T1000 (cell line): Measurements from ENCODE around the gene DDX5.
"Not testable (repeated sequence)": the region's sequence is repeated elsewhere in the genome, so short reads cannot be mapped to it uniquely, and the experiment has no call there.

Experiments
- DNase-seq: peaks from one replicate; lab custom pipeline; 2025; ENCODE audit warnings: mixed read lengths; lab: John Stamatoyannopoulos, UW

DDX5 gene

DNA sequence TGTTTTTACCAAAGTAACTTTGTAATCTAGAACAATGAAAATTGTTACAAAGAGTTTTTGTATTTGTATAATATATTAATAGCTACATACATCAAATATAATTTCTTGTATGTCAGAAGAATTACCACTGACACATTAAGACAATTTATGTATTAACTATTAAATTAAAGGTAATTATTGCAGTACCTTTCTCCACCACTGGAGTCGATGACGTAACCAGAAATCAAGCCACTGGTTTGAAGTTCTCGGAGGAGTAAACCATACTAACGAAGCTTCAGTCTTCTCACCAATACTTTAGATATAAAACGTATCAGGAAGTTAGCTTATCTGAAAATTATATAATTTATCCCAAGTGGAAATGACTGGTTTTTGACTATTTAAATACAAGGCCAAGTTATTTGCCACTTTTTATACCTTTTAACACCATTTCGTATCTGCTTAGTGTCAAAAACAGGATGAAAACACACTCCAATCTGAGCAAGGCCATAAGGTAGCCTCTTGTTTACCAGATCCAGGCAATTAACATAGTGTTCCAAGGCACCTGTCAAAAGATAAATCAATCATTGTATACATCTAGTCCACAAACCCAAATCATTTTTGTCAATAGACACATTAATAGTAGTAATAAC lies 13.5 kb downstream of the DDX5 start:
- DNase-seq = no peak

DNA sequence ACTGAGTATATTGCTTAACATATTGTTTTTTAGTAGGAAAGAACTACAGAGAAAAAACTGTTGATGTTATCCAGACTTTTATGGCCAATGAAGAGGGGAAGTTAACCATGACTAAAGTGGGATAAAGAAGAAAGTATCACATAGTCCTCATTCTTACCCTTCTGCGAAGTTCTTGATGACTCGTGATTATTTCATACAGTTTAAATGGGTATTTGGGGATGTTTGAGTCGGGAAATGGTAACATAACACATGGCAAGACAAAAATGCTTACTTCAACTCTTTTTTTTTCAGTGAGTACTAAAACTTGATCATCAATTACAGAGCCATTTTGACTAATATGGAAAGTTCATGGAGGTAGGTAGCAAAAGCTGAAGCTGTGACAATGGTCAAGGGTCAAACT lies 14.1 kb downstream of the DDX5 start:
- no peak for DNase-seq

DNA sequence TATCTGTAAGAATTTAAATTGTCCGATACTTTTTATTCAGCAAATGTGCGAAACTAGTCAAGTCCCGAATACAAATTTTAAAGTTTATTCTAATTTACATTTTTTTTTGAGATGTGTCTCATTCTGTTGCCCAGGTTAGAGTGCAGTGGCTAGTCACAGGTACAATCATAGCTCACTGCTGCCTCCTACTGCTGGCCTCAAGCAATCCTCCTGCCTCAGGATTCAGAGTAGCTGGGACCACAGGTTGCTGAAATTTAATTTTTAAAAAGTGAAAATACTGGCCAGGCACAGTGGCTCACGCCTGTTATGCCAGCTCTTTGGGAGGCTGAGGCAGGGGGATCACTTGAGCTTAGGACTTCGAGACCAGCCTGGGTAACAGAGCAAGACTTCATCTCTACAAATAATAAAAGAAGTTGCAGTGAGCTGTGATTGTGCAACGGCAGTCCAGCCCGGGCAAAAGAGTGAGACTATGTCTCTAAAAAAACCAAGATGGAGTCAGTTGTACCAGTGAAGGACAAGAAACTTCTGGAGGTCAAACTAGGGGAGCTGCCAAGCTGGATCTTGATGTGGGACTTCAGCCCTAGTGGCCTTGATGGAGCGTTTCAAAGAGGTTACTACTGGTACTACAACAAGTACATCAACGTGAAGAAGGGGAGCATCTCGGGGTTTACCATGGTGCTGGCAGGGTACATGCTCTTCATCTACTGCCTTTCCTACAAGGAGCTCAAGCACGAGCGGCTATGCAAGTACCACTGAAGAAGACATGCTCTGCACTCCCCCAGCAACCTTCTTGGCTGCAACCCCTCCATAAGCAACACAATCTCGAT lies 14.8 kb downstream of the DDX5 start:
- no peak for DNase-seq

DNA sequence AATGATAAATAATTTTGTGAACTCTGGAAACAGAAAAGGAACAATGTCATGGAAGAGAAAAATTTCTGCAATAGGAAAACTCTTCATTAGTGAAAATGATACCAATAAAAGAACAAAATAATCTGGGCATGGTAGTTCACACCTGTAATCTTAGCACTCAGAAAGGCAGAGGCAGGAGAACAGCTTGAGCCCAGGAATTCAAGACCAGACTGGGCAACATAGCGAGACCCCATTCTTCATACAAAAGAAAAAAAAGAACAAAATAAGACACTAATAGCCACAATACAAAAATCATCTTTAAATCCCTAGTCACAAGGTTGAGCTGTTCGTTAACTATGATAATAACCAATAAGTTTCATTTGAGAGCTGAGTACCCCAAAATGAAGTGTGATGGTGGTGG lies 17.8 kb downstream of the DDX5 start:
- DNase-seq = no peak

DNA sequence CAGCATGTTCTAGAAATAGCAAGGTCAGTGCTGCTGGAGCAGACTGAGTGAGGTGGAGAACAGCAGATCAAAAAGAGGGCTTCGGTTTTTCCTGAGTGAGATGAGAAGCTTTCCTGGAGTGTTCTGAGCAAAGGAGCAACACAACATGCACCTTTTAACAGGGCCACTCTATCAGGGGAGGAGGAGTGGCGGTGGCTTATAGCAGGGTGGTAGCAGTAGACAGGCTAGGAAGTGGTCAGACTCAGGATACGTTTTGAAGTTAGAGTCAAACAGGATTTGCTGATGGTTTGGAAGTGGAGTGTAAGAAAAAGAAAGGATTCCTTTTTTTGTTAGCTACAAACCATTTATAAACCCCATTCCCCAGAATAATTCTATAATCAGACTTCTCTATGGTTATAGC lies 21.7 kb downstream of the DDX5 start:
- DNase-seq = no peak

DNA sequence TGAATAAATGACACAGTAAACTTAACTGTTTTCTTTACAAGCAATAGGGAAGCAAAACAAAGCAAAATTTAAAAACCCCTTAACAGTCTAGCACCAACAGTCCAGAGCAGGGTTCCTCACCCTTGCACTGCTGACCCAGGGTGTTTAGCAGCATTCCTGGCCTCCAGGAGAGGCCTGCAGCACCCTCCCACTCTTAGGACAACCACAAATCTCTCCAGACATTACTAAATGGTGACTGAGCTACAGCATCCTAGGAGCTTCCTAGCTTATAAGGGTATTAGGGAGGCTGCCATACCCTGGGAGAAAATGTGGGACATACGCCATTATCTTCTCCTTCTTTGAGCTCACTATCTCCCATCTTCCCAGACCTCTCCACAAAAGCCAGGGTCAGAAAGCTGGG lies 25.1 kb downstream of the DDX5 start:
- DNase-seq = no peak

DNA sequence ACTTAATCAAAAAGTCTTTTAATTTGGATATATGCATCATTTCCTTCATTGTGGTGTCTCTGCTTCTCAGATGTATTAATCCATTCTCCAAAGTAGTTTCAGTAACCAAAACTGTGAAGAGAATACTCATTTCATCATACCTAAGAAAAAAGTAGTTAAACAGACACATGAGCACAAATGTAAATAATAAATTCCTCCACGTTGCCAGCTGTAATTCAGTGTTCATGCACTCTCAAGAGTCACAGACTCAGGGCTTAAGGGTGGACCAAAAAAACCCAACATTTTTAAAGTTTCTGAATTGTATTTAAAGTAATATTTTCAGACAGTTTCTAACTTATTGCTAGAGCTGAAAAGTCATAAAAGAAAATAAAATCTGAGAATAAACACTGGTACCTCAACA lies 28.2 kb downstream of the DDX5 start:
- DNase-seq = no peak

DNA sequence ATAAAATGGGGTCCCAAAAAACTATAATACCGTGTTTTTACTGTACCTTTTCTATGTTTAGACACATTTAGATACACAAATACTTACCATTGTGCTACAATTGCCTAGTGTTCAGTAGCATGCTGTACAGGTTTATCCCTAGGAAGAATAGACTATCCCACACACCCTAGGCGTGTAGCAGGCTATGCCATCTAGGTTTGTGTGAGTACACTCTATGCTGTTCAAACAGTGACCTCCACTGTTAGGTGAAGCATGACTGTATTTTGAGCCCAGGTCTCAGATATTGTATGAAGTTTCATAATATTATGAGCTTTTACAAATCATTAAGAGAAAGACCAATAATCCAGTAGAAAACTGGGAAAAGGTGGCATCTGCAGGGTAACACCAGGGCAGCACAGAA lies 33.5 kb downstream of the DDX5 start:
- DNase-seq = no peak

DNA sequence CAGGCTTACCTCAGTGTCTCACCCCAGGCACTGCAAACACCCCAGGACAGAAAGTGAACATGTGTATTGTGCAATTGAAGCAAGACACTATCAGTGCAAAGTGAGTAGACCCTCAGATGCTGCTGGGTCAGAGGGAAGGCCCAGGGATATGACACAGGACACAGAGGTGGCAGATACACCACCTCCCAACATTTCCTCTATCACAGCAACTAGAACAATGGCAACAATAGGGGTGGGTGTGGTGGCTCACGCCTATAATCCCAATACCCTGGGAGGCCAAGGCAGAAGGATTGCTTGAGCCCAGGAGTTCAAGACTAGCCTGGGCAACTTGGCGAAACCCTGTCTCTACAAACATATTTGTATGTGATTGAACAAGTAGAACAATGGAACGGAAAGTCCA lies 34.6 kb downstream of the DDX5 start:
- DNase-seq = no peak

DNA sequence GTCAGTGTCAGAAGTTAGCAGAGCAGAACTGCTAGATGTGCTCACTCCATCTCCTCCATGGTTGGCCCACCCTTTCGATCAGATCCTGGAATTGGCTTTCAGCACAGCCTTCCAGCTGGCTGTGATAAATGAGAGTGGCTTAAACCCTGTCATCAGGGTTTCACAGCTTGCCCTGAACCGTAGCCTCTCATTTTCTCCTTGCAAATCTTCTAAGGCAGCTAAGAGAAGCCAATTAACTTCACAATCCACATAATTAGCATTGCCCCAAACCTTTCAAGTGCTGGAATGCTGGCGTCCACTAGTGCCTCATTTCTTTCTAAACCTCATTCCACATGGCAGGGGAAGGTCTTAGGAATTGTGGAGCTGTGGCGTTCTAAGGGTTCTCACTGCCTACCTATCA lies 35.5 kb downstream of the DDX5 start:
- no peak for DNase-seq

DNA sequence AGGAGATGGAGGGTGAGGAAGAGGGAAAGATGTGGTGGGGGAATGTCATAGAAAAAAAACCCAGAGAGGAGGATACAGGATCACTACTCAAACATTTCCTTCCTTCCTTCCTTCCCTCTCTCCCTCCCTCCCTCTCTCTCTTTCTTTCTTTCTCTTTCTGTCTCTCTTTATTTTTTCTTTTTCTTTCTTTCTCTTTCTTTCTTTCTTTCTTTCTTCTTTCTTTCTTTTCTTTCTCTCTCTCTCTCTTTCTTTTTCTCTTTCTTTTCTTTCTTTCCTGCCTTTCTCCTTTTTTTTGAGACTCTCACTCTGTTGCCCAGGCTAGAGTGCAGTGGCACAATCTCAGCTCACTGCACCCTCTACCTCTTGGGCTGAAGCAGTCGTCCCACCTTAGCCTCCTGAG lies 39.3 kb downstream of the DDX5 start:
- DNase-seq = not testable (repeated sequence)

DNA sequence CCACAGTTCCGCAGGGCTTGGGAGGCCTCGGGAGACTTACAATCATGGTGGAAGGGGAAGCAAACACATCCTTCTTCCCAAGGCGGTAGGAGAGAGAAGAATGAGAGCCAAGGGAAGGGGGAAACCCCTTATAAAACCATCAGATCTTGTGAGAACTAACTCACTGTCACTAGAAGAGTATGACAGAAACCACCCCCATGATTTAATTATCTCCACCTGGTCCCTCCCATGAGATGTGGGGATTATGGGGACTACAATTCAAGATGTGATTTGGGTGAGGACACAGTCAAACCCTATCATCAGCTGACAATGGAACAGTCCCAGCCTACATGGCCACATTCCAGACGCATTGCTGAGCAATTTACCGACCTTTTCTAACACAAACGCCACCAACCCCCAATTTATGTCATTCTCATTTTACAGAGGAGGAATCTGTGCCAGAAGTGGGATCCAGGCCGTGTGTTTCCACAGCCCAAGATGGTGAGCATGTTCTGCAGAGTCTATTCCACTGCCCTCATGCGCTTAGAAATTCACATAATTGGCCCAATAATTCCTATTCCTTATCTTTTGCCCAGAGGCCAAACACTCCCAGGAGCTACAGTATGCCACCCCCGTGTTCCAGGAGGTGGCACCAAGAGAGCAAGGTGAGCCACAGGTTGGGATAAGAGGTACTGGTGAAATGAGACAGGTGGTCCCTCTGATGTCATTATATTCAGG lies 39.9 kb downstream of the DDX5 start:
- no peak for DNase-seq

DNA sequence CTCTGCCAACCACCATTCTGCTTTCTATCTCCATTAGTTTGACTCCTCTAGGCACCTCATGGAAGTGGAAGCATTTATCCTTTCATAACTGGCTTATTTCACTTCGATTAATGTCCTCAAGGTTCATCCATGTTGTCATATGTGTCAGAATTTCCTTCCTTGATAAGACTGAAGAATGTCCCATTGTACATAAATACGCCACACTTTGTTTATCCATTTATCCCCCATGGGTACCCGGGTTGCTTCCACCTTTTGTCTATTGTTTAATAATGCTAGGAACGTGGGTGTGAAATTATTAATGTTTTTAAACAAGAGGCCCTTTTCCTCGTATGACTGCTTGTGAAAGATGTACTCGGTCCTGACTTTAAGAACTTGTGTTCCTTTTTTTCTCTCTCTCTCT lies 44.3 kb downstream of the DDX5 start:
- DNase-seq = no peak

DNA sequence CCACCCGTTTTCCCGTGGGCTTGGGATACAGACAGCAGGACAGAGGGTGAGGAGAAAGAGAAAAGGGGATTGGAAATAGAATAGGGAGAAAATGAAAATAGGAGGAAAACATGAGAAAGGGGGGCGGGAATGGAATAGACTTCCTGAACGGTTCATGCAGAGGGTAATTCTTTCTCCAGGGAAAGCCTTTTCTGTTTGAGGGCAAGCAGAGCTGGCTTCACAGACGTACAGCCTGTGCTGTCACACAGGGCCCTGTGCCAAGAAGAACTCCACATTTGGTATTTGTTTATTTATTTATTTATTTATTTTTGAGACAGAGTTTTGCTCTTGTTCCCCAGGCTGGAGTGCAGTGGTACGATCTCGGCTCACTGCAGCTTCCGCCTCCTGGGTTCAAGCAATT lies 45.1 kb downstream of the DDX5 start:
- no peak for DNase-seq

DNA sequence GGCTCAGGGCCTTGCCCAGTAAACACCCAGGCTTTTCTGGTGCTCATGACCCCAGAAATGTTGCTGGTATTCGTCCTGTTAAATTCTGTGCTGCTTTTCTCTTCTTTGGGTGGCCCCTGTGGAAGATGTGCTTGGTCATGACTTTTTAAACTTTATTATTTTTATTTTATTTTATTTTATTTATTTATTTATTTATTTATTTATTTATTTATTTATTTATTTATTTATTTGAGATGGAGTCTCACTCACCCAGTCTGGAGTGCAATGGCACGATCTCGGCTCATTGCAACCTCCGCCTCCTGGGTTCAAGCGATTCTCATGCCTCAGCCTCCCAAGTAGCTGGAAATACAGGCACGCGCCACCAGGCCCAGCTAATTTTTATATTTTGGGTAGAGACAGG lies 46.3 kb downstream of the DDX5 start:
- DNase-seq = not testable (repeated sequence)

DNA sequence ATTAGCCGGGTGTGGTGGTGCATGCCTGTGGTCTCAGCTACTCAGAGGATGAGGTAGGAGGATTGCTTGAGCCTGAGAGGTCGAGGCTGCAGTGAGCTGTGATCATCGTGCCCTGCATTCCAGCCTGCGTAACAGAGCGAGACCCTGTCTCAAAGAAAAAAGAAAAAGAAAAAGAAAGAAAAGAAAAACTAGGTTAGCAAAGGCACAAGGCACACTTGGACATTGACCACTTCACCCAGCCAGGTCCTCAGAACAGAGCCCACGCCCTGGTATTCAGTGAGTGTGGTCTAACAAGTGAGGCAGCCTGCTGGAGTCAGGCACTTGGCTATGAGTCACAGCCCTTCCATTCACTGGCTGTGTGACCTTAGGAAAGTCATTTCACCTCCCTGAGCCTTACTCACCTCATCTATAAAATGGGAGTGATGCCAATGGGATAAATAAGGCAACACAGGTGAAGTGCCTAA lies 46.8 kb downstream of the DDX5 start:
- DNase-seq = no peak

DNA sequence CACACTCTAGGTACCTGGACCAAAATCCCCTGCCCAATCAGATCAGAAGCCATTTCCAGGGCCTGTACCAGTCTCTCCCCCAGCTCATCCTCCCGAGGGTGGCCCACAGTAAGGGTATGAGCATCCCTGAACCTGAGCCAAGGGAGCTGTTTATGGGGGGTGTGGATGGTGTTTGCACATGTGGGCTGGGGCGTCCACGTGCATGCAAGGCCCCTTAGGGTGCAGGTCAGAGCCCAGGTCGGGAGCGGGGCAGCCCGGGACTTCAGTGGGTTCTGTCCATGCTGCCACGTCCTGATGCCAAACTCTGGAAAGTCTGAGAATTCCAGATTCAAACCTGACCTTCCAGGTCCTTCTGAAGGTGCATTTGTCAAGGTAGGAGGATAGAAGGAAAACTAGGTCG lies 47.3 kb downstream of the DDX5 start:
- DNase-seq = no peak

DNA sequence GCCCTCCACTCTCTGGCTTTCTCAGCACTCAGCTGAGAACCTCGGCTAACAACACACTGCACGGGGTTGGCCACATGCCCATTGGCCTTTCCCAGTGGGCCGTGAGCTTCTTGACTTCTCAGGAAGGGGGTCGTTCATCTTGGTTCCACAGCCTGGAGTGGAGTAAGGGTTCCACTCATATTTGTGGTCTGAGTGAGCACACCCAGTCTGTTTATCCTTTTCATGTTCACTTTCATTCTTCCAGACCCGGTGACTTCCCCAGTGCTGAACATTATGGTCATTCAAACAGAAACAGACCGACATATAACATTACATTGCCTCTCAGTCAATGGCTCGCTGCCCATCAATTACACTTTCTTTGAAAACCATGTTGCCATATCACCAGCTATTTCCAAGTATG lies 48.9 kb downstream of the DDX5 start:
- no peak for DNase-seq

DNA sequence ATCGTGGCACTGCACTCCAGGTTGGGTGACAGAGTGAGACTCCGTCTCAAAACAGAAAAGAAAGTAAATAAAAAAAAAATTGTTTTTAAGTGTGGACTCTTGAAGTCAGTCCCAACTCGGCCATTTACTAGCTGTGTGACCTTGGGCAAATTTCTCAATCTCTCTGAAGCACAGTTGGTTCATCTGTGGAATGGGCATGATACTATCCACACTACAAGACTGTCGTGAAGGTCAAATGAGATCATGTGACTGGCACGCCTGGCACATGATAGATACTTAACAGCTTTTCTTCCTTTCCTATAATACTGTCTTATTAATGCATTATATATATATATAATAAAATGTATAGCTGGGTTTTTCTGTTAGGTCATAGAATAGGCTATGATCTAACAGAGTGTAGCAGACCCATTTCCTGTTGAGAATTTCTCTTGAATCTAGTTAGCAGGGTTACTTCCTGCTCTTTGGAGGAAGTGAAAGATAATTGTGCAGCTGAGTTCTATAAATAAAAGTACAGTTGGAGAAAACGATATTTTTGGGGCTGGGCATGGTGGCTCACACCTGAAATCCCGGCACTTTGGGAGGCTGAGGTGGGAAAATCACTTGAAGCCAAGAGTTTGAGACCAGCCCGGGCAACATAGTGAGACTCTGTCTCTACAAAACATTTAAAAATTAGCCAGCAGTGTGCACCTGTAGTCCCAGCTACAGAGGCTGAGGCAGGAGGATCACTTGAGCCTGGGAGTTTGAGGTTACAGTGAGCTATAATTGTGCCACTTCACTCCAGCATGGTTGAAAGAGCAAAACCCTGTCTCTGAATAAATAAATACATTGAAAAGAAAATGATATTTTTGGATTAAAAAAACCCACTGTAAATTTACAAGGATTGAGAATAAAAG lies 49.9 kb downstream of the DDX5 start:
- no peak for DNase-seq

DNA sequence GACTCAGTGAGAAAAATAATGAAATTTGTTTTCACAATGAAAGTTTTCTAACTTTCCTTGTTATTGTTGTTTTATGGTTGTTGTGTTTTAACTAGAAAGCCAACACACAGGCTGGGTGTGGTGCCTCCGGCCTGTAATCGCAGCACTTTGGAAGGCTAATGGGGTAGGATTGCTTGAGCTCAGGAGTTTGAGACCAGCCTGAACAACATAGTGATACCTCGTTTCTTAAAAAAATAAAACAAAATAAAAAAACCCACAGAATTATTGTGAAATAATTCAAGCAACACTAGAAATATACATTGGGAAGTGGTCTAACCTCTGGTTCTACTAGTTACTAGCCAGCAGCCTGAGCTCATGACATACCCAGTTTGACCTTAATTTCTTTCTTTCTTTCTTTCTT lies 56.5 kb downstream of the DDX5 start:
- DNase-seq = no peak

DNA sequence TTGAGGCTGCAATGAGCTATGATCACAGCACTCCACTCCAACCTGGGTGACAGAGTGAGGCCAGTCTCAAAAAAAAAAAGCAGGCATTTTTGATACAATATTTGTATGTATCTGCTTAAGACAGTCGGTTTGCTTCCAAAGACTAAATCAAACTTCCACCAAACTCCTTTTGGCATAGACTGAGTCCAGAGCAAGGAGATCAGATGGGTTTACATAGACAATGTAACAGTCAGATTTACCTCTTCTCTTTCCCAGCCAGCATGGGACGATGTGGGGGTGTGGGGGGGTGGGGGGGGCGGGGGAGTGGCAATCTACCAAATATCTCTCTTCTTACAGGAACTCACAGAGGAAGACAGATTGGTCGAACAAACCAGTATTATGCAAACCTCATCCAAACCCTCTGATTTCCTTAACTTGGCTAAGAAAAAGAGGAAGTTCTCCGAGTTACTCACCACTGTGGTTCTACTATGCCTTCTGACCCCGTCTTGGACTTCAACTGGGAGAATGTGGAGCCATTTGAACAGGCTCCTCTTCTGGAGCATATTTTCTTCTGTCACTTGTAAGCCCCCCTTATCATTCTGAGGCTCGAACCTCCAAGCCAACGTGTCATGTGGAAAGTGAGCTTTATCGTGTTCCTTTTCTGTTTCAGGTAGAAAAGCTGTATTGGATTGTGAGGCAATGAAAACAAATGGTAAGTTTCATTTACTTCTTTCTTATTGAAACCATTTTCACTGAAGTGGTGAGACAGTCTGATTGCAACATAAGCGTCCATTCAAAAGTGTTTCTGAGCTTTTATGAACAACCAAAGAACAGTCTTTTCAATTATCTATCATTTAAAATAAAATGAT lies 57.2 kb downstream of the DDX5 start, which contains the start of gene MILR1:
TSS of gene MILR1 (plus strand) at position 451 of the 848 bp plus-strand sequence. CDS start at position 505, 54 bp downstream.
- no peak for DNase-seq
